ENCODE measurements around the gene TMEM62. TPM values are rescaled to one million over a fixed set of nuclear protein-coding genes. Genes with fewer than 3 reads are reported as not detected.
A peak's percentile ranks its signal among the peaks of the same experiment; 100 is the strongest.

Gene TMEM62
- total RNA-seq, 1 donor from 2014 or later = 12.2 TPM

DNA sequence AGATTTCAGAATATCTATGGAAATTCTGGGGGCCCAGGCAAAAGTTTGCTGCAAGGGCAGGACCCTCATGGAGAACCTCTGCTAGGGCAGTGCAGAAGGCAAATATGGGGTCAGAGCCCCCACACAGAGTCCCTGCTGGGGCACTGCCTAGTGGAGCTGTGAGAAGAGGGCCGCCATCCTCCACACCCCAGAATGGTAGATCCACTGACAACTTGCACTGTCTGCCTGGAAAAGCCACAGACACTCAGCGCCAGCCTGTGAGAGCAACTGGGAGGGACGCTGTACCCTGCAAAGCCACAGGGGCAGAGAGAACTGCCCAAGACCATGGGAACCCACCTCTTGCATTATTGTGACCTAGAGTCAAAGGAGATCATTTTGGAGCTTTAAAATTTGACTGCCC lies 65.6 kb downstream of the TMEM62 start:
- Histone ChIP-seq H3K4me3 (no peak overlapping the region), H3K27me3 (ENCODE audit: low read depth) (no peaks in the 10 kb centered on the region), H3K36me3 (peaks cover 43% of the 10 kb centered on the region), H3K27ac (replicated peaks) (no peak overlapping the region), H3K9me3 (replicated peaks) (peaks cover 5% of the 10 kb centered on the region), H3K4me1 (peaks cover 32% of the 10 kb centered on the region)
- intact Hi-C loops (cut with micrococcal nuclease) = no loop called here
- TF ChIP-seq, protein P1, sequence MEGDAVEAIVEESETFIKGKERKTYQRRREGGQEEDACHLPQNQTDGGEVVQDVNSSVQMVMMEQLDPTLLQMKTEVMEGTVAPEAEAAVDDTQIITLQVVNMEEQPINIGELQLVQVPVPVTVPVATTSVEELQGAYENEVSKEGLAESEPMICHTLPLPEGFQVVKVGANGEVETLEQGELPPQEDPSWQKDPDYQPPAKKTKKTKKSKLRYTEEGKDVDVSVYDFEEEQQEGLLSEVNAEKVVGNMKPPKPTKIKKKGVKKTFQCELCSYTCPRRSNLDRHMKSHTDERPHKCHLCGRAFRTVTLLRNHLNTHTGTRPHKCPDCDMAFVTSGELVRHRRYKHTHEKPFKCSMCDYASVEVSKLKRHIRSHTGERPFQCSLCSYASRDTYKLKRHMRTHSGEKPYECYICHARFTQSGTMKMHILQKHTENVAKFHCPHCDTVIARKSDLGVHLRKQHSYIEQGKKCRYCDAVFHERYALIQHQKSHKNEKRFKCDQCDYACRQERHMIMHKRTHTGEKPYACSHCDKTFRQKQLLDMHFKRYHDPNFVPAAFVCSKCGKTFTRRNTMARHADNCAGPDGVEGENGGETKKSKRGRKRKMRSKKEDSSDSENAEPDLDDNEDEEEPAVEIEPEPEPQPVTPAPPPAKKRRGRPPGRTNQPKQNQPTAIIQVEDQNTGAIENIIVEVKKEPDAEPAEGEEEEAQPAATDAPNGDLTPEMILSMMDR (IDR thresholded peaks at IDR 0.05; ENCODE audit: borderline replicate concordance) = no peak
- DNase-seq = no peak

DNA sequence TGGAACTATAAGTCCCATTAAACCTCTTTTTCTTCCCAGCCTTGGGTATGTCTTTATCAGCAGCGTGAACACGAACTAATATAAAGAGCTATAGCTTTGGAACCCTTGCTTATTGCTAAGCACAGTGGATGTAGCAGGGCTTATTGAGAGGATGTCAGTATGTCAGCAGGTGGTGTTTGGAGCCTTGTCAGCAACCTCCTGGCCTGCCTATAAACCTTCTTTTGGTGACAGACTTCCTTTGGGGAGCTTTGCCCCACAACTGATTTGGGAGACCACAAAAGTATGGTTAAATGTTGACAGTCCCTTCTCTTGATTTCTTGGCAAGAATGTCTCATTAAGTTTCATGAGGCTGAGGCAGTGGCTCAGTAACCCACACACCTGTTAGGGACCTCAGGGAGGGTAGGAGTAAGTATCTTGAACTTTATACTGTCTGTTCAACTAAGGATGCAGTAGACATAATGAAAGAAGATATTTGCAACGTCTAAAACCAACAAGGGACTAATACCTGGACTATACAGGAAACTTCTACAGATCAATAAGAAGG lies 66.6 kb downstream of the TMEM62 start:
- no peak for DNase-seq
- peaks cover 27% of the 10 kb centered on the region for H3K4me1 ChIP-seq
- peaks cover 5% of the 10 kb centered on the region for H3K9me3 ChIP-seq (replicated peaks)
- intact Hi-C loops (cut with micrococcal nuclease) = no loop called here
- no peaks in the 10 kb centered on the region for H3K27me3 ChIP-seq (ENCODE audit: low read depth)
- TF ChIP-seq, protein P1 (IDR thresholded peaks at IDR 0.05; ENCODE audit: borderline replicate concordance) = no peak
- H3K4me3 ChIP-seq = no peak overlapping the region
- no peak overlapping the region for H3K27ac ChIP-seq (replicated peaks)
- H3K36me3 ChIP-seq = peaks cover 35% of the 10 kb centered on the region

DNA sequence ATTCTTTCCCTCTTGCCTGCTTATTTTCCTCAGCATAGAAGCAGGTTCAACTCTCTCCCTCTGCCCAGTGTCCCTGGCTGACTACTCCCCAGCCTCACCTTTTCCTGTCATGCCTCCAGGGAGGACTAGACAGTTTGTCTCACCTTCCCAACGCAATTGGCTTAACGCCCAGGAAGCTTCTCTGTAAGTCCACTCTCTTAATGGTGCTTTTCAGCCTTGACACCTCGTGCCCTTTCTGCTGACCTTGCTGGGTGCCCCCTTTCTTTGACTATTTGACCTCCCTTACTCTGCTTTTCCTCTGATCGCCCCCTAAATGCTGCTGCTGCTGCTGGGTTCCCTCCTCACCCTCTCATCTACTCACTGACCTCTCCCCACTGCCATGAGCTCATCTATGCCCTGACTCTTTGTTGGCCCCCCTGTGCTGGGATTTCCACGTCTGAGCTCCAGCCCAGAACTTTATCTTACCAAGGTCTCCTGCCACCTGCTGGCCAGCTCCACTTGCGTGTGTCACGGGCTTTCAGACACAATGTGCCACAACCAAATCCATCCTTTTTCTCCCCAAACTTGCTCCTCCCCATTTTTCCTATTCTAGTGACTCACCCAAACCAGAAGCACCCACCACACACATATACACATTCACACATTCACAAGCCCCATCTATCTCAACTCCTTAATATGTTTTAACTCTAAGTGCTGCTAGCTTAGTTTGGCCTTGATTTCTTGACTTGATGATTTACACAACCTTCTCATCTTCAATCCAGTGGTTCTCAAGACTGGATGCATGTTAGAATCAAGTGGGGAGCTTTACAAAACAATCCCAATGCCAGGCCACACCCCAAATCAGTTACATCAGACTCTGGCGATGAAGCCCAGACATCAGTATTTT lies 70.9 kb downstream of the TMEM62 start:
- intact Hi-C loops (cut with micrococcal nuclease) = no loop called here
- TF ChIP-seq, protein P1 (IDR thresholded peaks at IDR 0.05; ENCODE audit: borderline replicate concordance) = peak; percentile 76
- H3K4me3 ChIP-seq = no peak overlapping the region
- H3K27me3 ChIP-seq (ENCODE audit: low read depth) = peaks cover 16% of the 10 kb centered on the region
- peak; percentile 36 for DNase-seq
- H3K36me3 ChIP-seq = no peaks in the 10 kb centered on the region
- no peaks in the 10 kb centered on the region for H3K9me3 ChIP-seq (replicated peaks)
- H3K27ac ChIP-seq (replicated peaks) = no peak overlapping the region
- peaks cover 6% of the 10 kb centered on the region for H3K4me1 ChIP-seq

DNA sequence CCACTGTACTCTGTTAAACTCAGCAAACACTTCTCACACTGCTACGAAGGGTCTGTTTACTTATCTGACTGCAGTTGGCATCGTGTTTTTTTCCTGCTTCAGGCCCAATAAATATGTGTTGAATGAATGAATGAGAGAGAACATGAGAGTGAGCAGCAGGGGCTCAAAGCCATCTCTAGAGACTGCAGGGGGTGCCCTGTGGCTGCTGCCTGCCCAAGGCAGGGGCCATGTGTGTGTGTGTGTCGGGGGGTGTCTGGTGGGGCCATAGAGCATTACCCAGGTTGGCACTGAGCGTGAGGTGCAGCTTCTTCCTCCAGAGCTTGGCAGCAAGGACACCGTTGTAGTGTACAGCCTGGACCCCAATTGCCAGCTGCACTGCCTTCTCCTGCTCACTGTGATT lies 72.7 kb downstream of the TMEM62 start:
- no peak for DNase-seq
- no peaks in the 10 kb centered on the region for H3K36me3 ChIP-seq
- H3K4me1 ChIP-seq = peaks cover 6% of the 10 kb centered on the region
- H3K4me3 ChIP-seq = no peak overlapping the region
- H3K27ac ChIP-seq (replicated peaks) = no peak overlapping the region
- intact Hi-C loops (cut with micrococcal nuclease) = no loop called here
- no peaks in the 10 kb centered on the region for H3K9me3 ChIP-seq (replicated peaks)
- TF ChIP-seq, protein P1 (IDR thresholded peaks at IDR 0.05; ENCODE audit: borderline replicate concordance) = no peak
- peaks cover 33% of the 10 kb centered on the region for H3K27me3 ChIP-seq (ENCODE audit: low read depth)

DNA sequence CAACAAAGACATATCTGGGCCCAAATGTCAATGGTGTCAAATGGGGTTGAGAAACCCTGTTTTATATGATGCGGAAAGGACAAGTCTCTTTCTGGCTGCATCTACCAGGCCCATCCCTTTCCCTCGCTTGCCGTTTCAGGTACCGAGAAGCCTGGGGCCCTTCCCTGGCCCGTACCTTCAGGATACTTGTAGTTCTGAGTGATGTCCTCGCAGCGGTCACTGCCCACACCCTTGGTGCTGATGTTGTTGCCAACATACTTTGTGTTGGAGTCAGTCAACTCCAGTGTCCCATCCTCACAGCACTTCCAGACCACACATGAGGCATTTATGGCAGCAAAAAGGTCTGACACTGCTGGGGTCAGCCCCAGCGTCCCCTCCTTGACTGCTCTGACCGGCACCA lies 73.6 kb downstream of the TMEM62 start:
- DNase-seq = no peak
- Histone ChIP-seq H3K36me3 (no peaks in the 10 kb centered on the region), H3K4me3 (no peak overlapping the region), H3K27ac (replicated peaks) (no peak overlapping the region), H3K4me1 (peaks cover 6% of the 10 kb centered on the region), H3K27me3 (ENCODE audit: low read depth) (peaks cover 39% of the 10 kb centered on the region), H3K9me3 (replicated peaks) (no peaks in the 10 kb centered on the region)
- TF ChIP-seq, protein P1 (IDR thresholded peaks at IDR 0.05; ENCODE audit: borderline replicate concordance) = no peak
- intact Hi-C loops (cut with micrococcal nuclease) = no loop called here

Data from left ventricle myocardium inferior (tissue), 1 donor.